Suprapubic skin (tissue), 4 donors: Measurements from ENCODE around the gene LITAF. TPM values are rescaled to one million over a fixed set of nuclear protein-coding genes. Genes with fewer than 3 reads are reported as not detected.
A peak's percentile ranks its signal among the peaks of the same experiment; 100 is the strongest.

ENCODE experiments used
- DNase-seq, 2 donors: peaks; one replicate each; pipeline ENCODE4 v3.0.0-alpha.2; 2019; ENCODE audit warnings: low spot score in 2 of 2
- H3K27ac ChIP-seq: fragments of 200-600 bp; sonication (generic); one replicate; pipeline ENCODE4 v1.5.1; 2019
- H3K27me3 ChIP-seq: fragments of 200-600 bp; sonication (generic); one replicate; pipeline ENCODE4 v1.5.1; 2019
- H3K36me3 ChIP-seq: fragments of 200-600 bp; sonication (generic); one replicate; pipeline ENCODE4 v1.5.1; 2019
- H3K4me1 ChIP-seq: fragments of 200-600 bp; sonication (generic); one replicate; pipeline ENCODE4 v1.5.1; 2019
- H3K4me3 ChIP-seq: fragments of 200-600 bp; sonication (generic); one replicate; pipeline ENCODE4 v1.5.1; 2019; ENCODE audit warnings: mild to moderate bottlenecking
- H3K9me3 ChIP-seq: fragments of 200-600 bp; sonication (generic); one replicate; pipeline ENCODE4 v1.5.1; 2019
- EP300 ChIP-seq: sonication (generic); formaldehyde crosslinking; IDR thresholded peaks from one replicate; pipeline ENCODE4 v1.6.1; 2017; ENCODE audit warnings: antibody characterized with exemption
- POLR2A ChIP-seq, 2 donors: fragments of 450-650 bp; IDR thresholded peaks; one replicate each; pipeline ENCODE4 v1.6.1; 2017; ENCODE audit warnings: antibody characterized with exemption in 2 of 2, mild to moderate bottlenecking in 2 of 2, moderate library complexity in 2 of 2
- POLR2AphosphoS5 ChIP-seq, 3 donors: sonication (generic); formaldehyde crosslinking; IDR thresholded peaks; one replicate each; pipeline ENCODE4 v1.6.1; 2017; ENCODE audit warnings: antibody characterized with exemption in 3 of 3
- WGBS: methylation state at CpG from one replicate; pipeline ENCODE4 v1.1.5; 2018; 5-methylcytosine and 5-hydroxymethylcytosine counted together
- total RNA-seq, 4 donors: library from RNA; depleted of rRNA; stranded (reverse); fragments of >200 nt; gene quantifications; one replicate each; pipeline ENCODE4 v1.1.0, GENCODE V29; 2016
- TF ChIP-seq, protein P1 (sequence below), 2 donors: fragments of 200-600 bp in 1 of 2; fragments of 450-650 bp in 1 of 2; sonication (generic) in 1 of 2; IDR thresholded peaks; one replicate each; pipeline ENCODE4 v1.5.1; 2016 to 2019; ENCODE audit warnings: antibody characterized with exemption in 2 of 2, mild to moderate bottlenecking in 1 of 2, moderate library complexity in 1 of 2

LITAF gene
- total RNA-seq, 4 donors from 2014 or later, result 48.8 to 82.2 (median 72.8) TPM

- 89% methylated on average over 4 of the region's 10 CpGs for WGBS
- no peaks in the 10 kb centered on the region for H3K9me3 ChIP-seq
- H3K4me1 ChIP-seq, result no peaks in the 10 kb centered on the region
- TF ChIP-seq EP300, result no peak
- no peak for TF ChIP-seq POLR2AphosphoS5 (IDR thresholded peaks at IDR 0.05)
- TF ChIP-seq POLR2A (IDR thresholded peaks at IDR 0.05), result no peak
- TF ChIP-seq, protein P1, sequence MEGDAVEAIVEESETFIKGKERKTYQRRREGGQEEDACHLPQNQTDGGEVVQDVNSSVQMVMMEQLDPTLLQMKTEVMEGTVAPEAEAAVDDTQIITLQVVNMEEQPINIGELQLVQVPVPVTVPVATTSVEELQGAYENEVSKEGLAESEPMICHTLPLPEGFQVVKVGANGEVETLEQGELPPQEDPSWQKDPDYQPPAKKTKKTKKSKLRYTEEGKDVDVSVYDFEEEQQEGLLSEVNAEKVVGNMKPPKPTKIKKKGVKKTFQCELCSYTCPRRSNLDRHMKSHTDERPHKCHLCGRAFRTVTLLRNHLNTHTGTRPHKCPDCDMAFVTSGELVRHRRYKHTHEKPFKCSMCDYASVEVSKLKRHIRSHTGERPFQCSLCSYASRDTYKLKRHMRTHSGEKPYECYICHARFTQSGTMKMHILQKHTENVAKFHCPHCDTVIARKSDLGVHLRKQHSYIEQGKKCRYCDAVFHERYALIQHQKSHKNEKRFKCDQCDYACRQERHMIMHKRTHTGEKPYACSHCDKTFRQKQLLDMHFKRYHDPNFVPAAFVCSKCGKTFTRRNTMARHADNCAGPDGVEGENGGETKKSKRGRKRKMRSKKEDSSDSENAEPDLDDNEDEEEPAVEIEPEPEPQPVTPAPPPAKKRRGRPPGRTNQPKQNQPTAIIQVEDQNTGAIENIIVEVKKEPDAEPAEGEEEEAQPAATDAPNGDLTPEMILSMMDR (IDR thresholded peaks at IDR 0.05), result no peak
- DNase-seq, result no peak
- H3K27me3 ChIP-seq, result no peaks in the 10 kb centered on the region
- no peaks in the 10 kb centered on the region for H3K36me3 ChIP-seq
- H3K4me3 ChIP-seq, result no peak overlapping the region
- H3K27ac ChIP-seq, result no peak overlapping the region
Observed at GRCh38 chr16:11503566-11503965, 83.2 kb downstream of the LITAF start.

DNA sequence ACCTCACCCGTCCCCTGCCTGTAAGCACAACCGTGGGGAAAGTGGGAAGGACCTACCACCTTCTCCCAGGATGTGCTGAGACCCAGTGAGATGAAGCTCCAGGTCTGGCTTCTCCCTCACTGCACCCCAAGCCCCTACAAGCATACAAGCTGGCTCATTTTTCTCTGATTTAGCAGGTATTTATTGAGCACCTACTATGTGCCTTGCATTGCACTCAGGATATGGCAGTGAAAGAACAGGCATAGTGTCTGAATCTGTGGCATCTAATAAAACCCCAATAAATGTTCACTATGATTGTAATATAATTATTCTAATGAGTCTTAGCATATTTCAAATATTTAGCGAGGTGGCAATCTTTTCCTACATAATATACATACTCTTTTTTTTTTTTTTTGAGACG lies 84.5 kb downstream of the LITAF start:
- Histone ChIP-seq H3K4me1 (peaks cover 5% of the 10 kb centered on the region), H3K27ac (no peak overlapping the region), H3K27me3 (no peaks in the 10 kb centered on the region), H3K36me3 (no peaks in the 10 kb centered on the region), H3K4me3 (no peak overlapping the region), H3K9me3 (no peaks in the 10 kb centered on the region)
- TF ChIP-seq, protein P1 (IDR thresholded peaks at IDR 0.05), result no peak
- TF ChIP-seq POLR2A (IDR thresholded peaks at IDR 0.05) (no peak), EP300 (no peak), POLR2AphosphoS5 (IDR thresholded peaks at IDR 0.05) (no peak)
- no peak for DNase-seq
- 69% methylated on average over 4 of the region's 4 CpGs for WGBS

DNA sequence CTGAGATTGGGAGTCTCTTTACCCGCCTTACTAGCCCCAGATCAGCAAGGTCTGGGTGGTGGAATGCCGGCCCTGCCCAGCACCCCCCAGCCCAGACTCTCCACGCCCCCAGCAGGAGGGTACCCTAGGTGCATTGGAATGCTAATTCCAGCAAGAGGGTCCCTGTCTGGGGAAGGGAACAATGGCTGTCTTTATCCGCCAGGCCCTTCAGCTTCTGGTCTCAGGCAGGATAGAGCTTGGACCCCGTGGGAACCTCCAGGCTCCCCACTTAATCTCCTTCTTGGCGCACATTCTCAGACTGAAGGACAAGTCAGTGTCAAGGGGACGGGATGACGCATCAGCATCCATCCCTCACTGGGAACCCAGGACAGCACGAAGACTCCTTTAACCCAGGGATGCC lies 85.1 kb downstream of the LITAF start:
- TF ChIP-seq, protein P1 (IDR thresholded peaks at IDR 0.05), result no peak
- TF ChIP-seq POLR2AphosphoS5 (IDR thresholded peaks at IDR 0.05) (no peak), POLR2A (IDR thresholded peaks at IDR 0.05) (no peak)
- WGBS, result 66% methylated on average over 8 of the region's 9 CpGs

DNA sequence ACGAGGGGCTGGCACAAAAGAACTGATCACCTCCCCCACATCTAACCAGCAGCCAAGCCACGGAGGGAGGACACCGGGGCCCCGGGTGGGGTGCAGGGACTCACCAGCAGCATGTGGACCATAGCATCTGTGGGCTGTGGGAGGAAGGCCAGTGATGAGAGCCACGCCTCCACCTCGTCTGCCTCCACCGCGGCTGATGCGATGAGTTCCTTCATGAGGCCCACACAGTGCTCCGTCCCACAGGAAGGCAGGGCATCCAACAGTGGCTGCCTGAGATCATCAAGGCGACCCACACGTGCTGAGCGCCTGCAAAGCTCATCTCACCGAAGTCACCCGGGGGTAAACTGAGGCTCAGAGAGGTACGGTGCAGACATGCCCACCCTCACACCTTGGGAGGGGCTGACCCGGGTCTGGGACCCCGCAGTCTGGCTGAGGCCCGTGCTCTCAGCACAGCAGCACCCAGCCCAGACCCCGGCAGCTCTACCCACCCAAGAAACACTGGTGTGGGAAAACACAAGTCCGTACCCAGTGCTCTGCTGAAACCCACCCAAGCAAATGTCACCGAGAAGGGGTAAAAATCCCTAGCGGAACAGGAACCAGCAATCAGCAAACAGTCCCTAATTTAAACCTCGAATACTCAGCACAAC lies 85.9 kb downstream of the LITAF start:
- peaks cover 19% of the 10 kb centered on the region for H3K4me1 ChIP-seq
- no peak overlapping the region for H3K27ac ChIP-seq
- TF ChIP-seq POLR2AphosphoS5 (IDR thresholded peaks at IDR 0.05), result no peak
- WGBS, result 66% methylated on average over 9 of the region's 24 CpGs
- H3K27me3 ChIP-seq, result no peaks in the 10 kb centered on the region
- H3K9me3 ChIP-seq, result no peaks in the 10 kb centered on the region
- H3K4me3 ChIP-seq, result no peak overlapping the region
- DNase-seq, result peak in 1 of 2 donors; percentile 61
- H3K36me3 ChIP-seq, result no peaks in the 10 kb centered on the region

More for the DNA sequence above, 85.1 kb downstream of the LITAF start:
- H3K27ac ChIP-seq, result no peak overlapping the region
- no peaks in the 10 kb centered on the region for H3K36me3 ChIP-seq
- H3K27me3 ChIP-seq, result no peaks in the 10 kb centered on the region
- no peaks in the 10 kb centered on the region for H3K9me3 ChIP-seq
- no peak overlapping the region for H3K4me3 ChIP-seq
- DNase-seq, result no peak
- H3K4me1 ChIP-seq, result peaks cover 11% of the 10 kb centered on the region

DNA sequence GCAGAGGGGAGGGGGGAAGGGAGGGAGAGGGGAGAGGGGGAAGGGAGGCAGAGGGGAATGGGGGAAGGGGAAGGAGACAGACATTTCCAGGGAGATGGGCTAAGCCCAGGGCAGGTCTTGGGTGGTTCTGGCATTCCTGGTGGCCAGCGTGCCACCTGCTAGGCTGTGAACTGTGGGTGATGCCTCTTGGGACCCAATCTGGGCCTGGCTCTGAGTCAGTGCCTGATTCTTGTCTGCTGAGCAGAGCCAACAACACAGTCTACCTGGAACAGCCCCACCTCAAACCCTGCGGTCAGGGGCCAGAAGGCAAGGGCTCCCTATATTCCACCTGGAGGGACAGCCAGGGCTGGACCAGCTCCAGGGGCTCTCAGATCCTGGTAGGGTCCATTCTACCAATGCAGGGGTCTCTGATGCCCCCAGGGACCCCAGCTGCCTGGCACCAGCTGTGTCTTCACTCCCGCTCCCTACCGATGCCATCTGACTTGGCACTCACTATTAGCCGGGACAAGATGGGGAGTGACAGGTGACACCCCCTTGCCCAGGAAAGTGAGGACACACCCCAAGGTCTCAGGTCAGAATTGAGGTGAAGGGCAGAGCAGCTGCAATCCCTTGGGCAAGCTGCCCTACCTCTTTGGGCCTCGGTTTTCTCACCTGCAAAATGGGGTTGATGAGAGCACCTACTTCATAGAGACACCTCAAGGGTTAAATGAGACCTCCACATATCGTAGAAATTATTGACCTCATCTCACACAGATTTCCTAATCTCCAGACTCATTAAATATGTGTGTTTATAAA lies 87.2 kb downstream of the LITAF start:
- DNase-seq, result no peak
- no peak overlapping the region for H3K4me3 ChIP-seq
- H3K27me3 ChIP-seq, result no peaks in the 10 kb centered on the region
- 54% methylated on average over 6 of the region's 7 CpGs for WGBS
- peaks cover 28% of the 10 kb centered on the region for H3K4me1 ChIP-seq
- no peaks in the 10 kb centered on the region for H3K36me3 ChIP-seq
- no peak overlapping the region for H3K27ac ChIP-seq
- TF ChIP-seq EP300 (no peak), POLR2A (IDR thresholded peaks at IDR 0.05) (no peak), POLR2AphosphoS5 (IDR thresholded peaks at IDR 0.05) (no peak)
- TF ChIP-seq, protein P1 (IDR thresholded peaks at IDR 0.05), result no peak
- no peaks in the 10 kb centered on the region for H3K9me3 ChIP-seq
